Parathyroid adenoma (tissue), 2 donors: ENCODE measurements around the gene BRME1.

Source experiments
- H2AFZ ChIP-seq: fragments of 300-600 bp; sonication (generic); one replicate; pipeline ENCODE4 v1.7.0; 2017; ENCODE audit warnings: antibody characterized with exemption, mild to moderate bottlenecking
- H3K27ac ChIP-seq: fragments of 300-600 bp; sonication (generic); one replicate; pipeline ENCODE4 v1.7.0; 2017
- H3K27me3 ChIP-seq: fragments of 300-600 bp; sonication (generic); one replicate; pipeline ENCODE4 v1.7.0; 2017; ENCODE audit warnings: low read length; ENCODE audit not compliant: control insufficient read depth, insufficient read depth
- H3K36me3 ChIP-seq: fragments of 300-600 bp; sonication (generic); one replicate; pipeline ENCODE4 v1.7.0; 2017; ENCODE audit warnings: low read length; ENCODE audit not compliant: control insufficient read depth, insufficient read depth
- H3K4me1 ChIP-seq: fragments of 300-600 bp; sonication (generic); one replicate; pipeline ENCODE4 v1.7.0; 2017; ENCODE audit warnings: control low read depth
- H3K4me2 ChIP-seq: fragments of 300-600 bp; sonication (generic); one replicate; pipeline ENCODE4 v1.7.0; 2017; ENCODE audit warnings: low read length
- H3K4me3 ChIP-seq: fragments of 300-600 bp; sonication (generic); one replicate; pipeline ENCODE4 v1.7.0; 2017; ENCODE audit warnings: low read depth, low read length
- H3K79me2 ChIP-seq: fragments of 300-600 bp; sonication (generic); one replicate; pipeline ENCODE4 v1.7.0; 2017; ENCODE audit warnings: control low read depth
- H3K9ac ChIP-seq: fragments of 300-600 bp; sonication (generic); one replicate; pipeline ENCODE4 v1.7.0; 2017; ENCODE audit warnings: mild to moderate bottlenecking
- H3K9me3 ChIP-seq: fragments of 300-600 bp; sonication (generic); one replicate; pipeline ENCODE4 v1.7.0; 2017; ENCODE audit warnings: low read length; ENCODE audit not compliant: control insufficient read depth
- CTCF ChIP-seq: fragments of 300-600 bp; sonication (generic); IDR thresholded peaks from one replicate; pipeline ENCODE4 v1.7.0; 2017; ENCODE audit warnings: antibody characterized with exemption, mild to moderate bottlenecking
- donor health status: primary hyperparathyroidism.

BRME1 gene

DNA sequence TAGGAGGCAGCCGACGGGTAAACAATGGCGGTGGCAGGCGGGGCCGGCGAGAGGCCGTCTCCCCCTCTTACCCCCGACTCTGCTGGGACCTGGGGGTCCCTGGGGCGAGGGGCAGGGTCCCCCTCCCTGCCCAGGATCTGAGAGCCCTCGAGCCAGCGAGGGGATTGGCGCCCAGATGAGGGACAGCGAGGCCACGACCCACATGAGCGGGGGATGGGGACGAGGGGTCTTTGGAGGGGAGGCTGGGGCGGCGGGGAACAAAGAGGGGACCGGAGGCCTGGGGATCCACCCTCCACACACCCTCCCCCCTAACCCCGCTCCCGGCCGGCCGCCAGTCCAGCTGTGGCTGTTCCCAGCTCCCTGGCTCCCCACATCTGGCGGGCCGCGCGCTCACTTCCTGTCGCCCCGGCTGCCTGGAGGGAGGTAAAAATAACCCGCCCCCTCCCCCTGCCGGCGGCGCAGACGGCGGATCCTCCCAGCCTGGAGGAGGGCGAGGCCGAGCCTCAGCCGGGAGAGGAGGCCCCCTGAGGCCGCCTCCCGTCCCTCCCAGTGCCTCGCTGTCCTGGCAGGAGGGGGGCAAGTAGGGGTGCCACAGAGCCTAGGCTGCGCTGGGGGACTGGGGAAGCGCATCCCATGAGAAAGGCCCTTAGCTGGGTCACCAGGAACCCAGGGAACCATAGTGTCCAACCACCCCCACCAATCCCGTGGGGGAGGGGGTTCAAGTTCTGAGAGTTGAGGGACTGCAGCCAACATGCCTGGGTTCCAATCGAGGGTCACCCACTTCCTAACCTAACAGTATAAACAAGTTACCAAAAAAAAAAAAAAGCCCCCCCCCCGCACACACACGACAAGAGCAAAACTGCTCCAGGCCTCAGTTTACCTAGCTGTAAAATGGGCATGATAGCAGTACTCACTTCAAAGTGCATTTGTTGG lies 58.2 kb downstream of the BRME1 start:
- Histone ChIP-seq H3K79me2 (peaks cover 3% of the 10 kb centered on the region), H3K4me2 (peak overlapping the region; percentile 78), H3K27me3 (no peaks in the 10 kb centered on the region), H2AFZ (peak overlapping the region; percentile 97), H3K27ac (peak overlapping the region; percentile 99), H3K9ac (peak overlapping the region; percentile 86), H3K36me3 (no peaks in the 10 kb centered on the region), H3K4me3 (peak overlapping the region; percentile 78), H3K4me1 (peaks cover 35% of the 10 kb centered on the region), H3K9me3 (no peaks in the 10 kb centered on the region)
- peak; percentile 52 for TF ChIP-seq CTCF

DNA sequence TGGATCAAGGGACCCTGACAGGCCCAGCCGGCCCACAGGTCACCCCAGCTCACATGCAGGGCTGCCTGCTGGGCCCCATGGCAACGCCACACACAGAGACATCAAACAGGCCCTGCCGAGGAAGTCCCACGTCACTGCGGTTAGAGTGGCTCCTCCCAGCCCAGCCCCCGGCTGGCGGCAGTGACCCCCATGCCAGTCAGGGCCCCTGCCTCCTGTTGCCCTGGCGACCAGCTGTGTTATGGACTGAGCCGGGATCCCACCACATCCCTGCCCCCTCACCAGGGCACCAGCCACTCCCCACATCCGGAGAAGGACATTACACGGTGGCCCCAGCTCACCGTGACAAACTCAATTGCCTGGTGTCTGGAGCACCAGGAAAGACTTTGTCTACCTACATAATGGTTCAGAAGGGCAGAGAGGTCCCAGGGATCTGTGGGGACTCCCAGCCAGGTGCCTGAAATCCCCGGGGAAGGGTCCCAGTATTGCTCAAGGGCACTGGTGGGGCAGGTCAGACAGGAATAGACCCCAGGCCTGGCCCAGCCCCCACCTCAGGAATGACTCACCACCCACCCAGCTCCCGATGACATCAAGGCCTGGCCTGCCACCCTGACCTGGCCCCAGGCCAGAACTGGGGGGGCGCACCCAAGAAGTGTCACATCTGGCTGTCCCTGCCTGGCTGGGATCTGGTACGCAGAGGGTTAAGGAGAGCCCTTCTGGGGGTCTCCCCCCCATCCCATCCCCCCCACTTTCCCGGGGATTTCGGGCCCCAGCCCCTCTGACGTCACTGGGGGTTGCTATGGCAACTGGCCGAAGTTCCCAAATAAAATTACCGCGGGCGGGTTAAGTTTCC lies 59.1 kb downstream of the BRME1 start:
- H3K9me3 ChIP-seq: no peaks in the 10 kb centered on the region
- H3K27me3 ChIP-seq: no peaks in the 10 kb centered on the region
- H3K9ac ChIP-seq: peak overlapping the region; percentile 86
- peaks cover 35% of the 10 kb centered on the region for H3K4me1 ChIP-seq
- H3K4me2 ChIP-seq: peak overlapping the region; percentile 78
- TF ChIP-seq CTCF: no peak
- H2AFZ ChIP-seq: peak overlapping the region; percentile 97
- H3K36me3 ChIP-seq: no peaks in the 10 kb centered on the region
- peak overlapping the region; percentile 78 for H3K4me3 ChIP-seq
- peaks cover 3% of the 10 kb centered on the region for H3K79me2 ChIP-seq
- H3K27ac ChIP-seq: peak overlapping the region; percentile 99

DNA sequence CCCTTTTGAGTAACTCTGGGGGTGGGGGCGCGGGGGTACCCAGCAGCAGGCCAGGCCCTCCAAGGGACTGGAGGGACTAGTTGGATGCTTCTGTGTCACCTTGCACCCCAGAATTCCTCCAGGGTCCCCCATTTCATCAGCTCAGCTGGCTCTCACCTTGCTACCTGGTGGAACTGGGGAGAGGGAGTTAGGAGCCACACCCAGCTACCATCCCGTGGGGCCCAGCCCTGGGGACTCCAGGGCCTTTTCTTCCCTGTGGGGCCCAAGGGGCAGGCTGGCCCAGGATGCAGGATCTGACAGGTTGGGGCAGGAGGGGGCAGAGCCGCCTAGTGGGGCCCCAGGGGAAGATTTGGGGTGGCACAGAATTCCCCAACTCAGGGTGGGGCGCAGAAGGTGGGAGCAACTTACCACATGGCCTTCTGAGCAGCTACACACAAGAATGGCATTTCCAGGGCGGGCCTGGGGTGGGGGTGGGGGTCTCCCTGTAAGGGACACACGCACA lies 61.7 kb downstream of the BRME1 start:
- no peak for TF ChIP-seq CTCF
- H3K4me3 ChIP-seq: no peak overlapping the region
- H3K4me2 ChIP-seq: no peak overlapping the region
- H3K9ac ChIP-seq: no peak overlapping the region
- H3K27ac ChIP-seq: peak overlapping the region; percentile 97
- peaks cover 6% of the 10 kb centered on the region for H3K79me2 ChIP-seq
- H3K36me3 ChIP-seq: no peaks in the 10 kb centered on the region
- peak overlapping the region; percentile 93 for H2AFZ ChIP-seq
- peaks cover 27% of the 10 kb centered on the region for H3K4me1 ChIP-seq
- no peaks in the 10 kb centered on the region for H3K9me3 ChIP-seq
- no peaks in the 10 kb centered on the region for H3K27me3 ChIP-seq

DNA sequence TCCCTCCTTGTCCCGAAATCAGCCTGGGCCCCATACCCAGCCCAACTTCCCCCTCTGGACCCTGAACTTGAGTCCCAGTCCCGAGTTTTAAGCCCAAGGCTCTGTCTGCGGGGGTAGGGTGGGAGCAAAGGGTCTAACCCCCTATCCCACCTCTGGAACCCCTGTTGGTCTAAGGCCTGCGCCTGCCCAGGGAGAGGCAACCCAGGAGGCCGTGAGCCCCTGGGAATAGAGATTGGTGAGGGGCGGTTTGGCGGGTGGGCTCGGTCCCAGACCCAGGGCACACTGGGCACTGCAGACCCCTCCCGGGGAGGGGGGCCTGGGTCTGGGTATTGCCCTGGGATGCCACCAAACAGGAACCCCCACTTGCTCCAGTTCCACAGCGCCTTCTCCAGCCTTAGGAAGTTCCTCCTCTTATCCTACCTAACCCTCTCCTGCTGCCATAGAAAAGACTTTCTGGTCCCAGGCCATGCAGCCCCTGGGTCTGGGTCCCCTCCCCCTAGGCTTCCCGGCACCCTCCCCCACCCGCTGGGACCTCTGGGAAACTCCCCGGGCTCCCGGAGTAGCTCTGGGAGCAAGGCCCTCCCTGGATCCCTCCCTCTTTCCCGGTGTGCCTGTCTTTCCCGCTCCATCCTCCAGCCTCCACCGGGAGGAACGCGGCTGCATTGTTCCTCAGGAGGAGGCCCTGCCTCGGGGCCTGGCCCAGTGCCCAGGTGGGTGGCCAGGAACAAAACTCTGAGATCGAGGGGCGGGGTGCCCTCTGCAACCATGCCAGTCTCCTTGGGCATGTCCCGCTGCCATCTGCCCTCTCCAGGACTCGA lies 62.6 kb downstream of the BRME1 start:
- peak overlapping the region; percentile 73 for H3K4me3 ChIP-seq
- peak overlapping the region; percentile 69 for H3K9ac ChIP-seq
- no peaks in the 10 kb centered on the region for H3K27me3 ChIP-seq
- H3K4me1 ChIP-seq: peaks cover 27% of the 10 kb centered on the region
- peak overlapping the region; percentile 93 for H3K4me2 ChIP-seq
- peak overlapping the region; percentile 97 for H3K27ac ChIP-seq
- TF ChIP-seq CTCF: no peak
- no peaks in the 10 kb centered on the region for H3K36me3 ChIP-seq
- peak overlapping the region; percentile 93 for H2AFZ ChIP-seq
- H3K9me3 ChIP-seq: no peaks in the 10 kb centered on the region
- H3K79me2 ChIP-seq: peaks cover 6% of the 10 kb centered on the region
